ENCODE results near the gene TTYH1.

DNA sequence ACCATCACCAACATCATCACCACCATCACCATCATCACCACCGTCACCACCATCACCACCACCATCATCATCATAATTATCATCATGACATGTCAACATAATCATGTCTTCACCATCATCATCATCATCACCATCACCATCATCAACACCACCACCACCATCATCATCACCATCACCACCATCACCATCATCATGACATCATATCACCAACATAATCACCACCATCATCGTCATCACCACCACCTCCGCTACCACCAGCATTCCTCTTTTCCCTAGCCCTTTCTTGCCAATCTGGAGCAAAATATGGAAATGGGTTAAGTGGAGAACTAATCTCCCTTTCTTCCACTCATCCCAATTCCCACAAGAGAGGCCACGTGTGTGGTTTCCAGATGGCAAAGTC lies 1.1 kb upstream of the TTYH1 start:
- TF ChIP-seq POLR2AphosphoS5 (IDR thresholded peaks at IDR 0.05; ENCODE audit: low read depth, low read length) (no peak), TAF1 (IDR thresholded peaks at IDR 0.05; ENCODE audit: borderline replicate concordance, low read depth, low read length) (no peak)
